ENCODE results near the gene TNRC6A. TPM values are rescaled to one million over a fixed set of nuclear protein-coding genes. Genes with fewer than 3 reads are reported as not detected.

The TNRC6A gene
- total and polyA plus RNA-seq, 2 experiments from 2014 or later: 12.5 to 13.1 TPM

DNA sequence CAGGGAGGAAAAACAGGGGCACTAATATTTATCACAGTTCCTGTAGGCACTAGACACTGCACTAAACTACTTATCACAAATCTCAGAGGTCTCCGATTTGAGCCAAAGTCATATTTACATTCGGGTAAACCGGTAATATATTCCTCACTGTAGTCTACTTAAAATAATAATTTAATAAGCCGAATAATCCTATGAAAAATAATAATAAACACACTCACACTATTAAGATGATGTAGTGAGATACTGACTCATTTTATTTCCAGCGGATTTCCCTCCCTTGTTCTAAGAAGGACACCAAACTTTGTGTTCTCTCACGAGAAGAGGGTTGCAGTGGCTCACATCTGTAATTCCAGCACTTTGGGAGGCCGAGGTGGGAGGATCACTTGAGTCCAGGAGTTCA, 36.6 kb upstream of the TNRC6A start:
- H3K79me2 ChIP-seq (ENCODE audit: insufficient read depth): no peaks in the 10 kb centered on the region
- no peak overlapping the region for H3K4me2 ChIP-seq (ENCODE audit: unreplicated experiment)
- no peaks in the 10 kb centered on the region for H3K9me2 ChIP-seq (ENCODE audit: insufficient read depth)
- TF ChIP-seq EZH2phosphoT487 (IDR thresholded peaks at IDR 0.05; ENCODE audit: insufficient read depth, low read depth) (no peak), EZH2 (IDR thresholded peaks at IDR 0.05; ENCODE audit: insufficient read depth, poor library complexity, severe bottlenecking) (no peak)
- no peaks in the 10 kb centered on the region for H4K20me1 ChIP-seq (ENCODE audit: insufficient read depth)
- H3K9me3 ChIP-seq (ENCODE audit: low read depth): no peaks in the 10 kb centered on the region
- H3K27ac ChIP-seq: no peak overlapping the region
- no peak for DNase-seq
- no peaks in the 10 kb centered on the region for H3K4me1 ChIP-seq (ENCODE audit: insufficient read depth)
- in situ Hi-C loops (cut with MboI): no loop called here
- no peaks in the 10 kb centered on the region for H3K36me3 ChIP-seq (ENCODE audit: low read depth)
- H3K4me3 ChIP-seq: no peak overlapping the region
- no peaks in the 10 kb centered on the region for H3F3A ChIP-seq (ENCODE audit: insufficient read depth)
- no peaks in the 10 kb centered on the region for H3K27me3 ChIP-seq (replicated peaks; ENCODE audit: insufficient read depth)
- H3K9ac ChIP-seq: no peak overlapping the region
- H2AFZ ChIP-seq: no peak overlapping the region
- WGBS, 2 experiments (ENCODE audit: low coverage in 1 of 2, low lambda C conversion rate in 2 of 2, missing lambda C conversion rate in 2 of 2): 76 to 79% methylated on average over 7 of the region's 7 CpGs

DNA sequence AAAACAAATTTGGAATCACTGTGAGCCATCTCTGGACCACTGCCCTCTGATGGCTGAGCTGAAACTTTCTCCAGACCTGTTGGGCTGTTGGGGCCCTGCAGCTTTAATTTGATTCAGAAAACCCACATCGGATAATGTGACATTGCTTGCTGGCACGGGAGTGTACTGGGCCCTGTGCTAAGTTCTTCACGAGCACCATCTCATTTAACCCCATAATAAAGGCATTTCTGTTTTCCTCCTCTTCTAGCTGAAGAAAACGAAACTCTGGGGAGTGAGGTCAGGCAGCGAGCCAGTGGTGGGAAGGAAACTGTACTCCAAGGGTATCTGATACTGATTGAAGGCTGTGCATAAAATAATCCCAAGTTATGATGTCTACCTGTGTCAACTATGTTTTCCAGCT, 34.5 kb upstream of the TNRC6A start:
- H3K9me3 ChIP-seq (ENCODE audit: low read depth): no peaks in the 10 kb centered on the region
- DNase-seq: no peak
- H3K4me1 ChIP-seq (ENCODE audit: insufficient read depth): no peaks in the 10 kb centered on the region
- no peak overlapping the region for H3K27ac ChIP-seq
- no peak overlapping the region for H2AFZ ChIP-seq
- TF ChIP-seq EZH2phosphoT487 (IDR thresholded peaks at IDR 0.05; ENCODE audit: insufficient read depth, low read depth) (no peak), EZH2 (IDR thresholded peaks at IDR 0.05; ENCODE audit: insufficient read depth, poor library complexity, severe bottlenecking) (no peak)
- 53 to 54% methylated on average over 5 of the region's 5 CpGs for WGBS, 2 experiments (ENCODE audit: low coverage in 1 of 2, low lambda C conversion rate in 2 of 2, missing lambda C conversion rate in 2 of 2)
- H3K9ac ChIP-seq: no peak overlapping the region
- H3K9me2 ChIP-seq (ENCODE audit: insufficient read depth): no peaks in the 10 kb centered on the region
- H3K4me2 ChIP-seq (ENCODE audit: unreplicated experiment): no peak overlapping the region
- no peak overlapping the region for H3K4me3 ChIP-seq
- H4K20me1 ChIP-seq (ENCODE audit: insufficient read depth): no peaks in the 10 kb centered on the region
- H3K36me3 ChIP-seq (ENCODE audit: low read depth): no peaks in the 10 kb centered on the region
- H3K27me3 ChIP-seq (replicated peaks; ENCODE audit: insufficient read depth): no peaks in the 10 kb centered on the region
- in situ Hi-C loops (cut with MboI): no loop called here
- no peaks in the 10 kb centered on the region for H3F3A ChIP-seq (ENCODE audit: insufficient read depth)
- H3K79me2 ChIP-seq (ENCODE audit: insufficient read depth): no peaks in the 10 kb centered on the region

DNA sequence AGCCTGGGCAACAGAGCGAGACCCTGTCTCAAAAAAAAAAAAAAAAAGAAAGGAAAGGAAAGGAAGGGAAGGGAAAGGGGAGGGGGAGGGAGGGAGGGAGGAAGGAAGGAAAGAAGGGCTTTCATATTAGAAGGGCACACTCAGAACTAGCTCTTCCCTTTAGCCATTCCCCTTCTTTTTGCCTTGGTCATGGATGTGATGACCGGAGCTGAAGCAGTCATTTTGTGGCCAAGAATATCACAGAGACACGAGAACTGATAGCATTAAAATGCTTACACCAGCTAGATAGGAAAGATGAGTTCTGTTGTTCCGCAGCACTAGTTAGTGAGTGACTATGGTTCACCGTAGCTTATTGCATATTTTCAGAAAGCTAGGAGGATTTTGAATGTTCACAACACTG, 32.8 kb upstream of the TNRC6A start:
- no peaks in the 10 kb centered on the region for H3K9me3 ChIP-seq (ENCODE audit: low read depth)
- no peaks in the 10 kb centered on the region for H4K20me1 ChIP-seq (ENCODE audit: insufficient read depth)
- H3K9me2 ChIP-seq (ENCODE audit: insufficient read depth): no peaks in the 10 kb centered on the region
- no peak overlapping the region for H3K4me3 ChIP-seq
- DNase-seq: no peak
- H3F3A ChIP-seq (ENCODE audit: insufficient read depth): peaks cover 6% of the 10 kb centered on the region
- TF ChIP-seq EZH2phosphoT487 (IDR thresholded peaks at IDR 0.05; ENCODE audit: insufficient read depth, low read depth): no peak
- no peak for TF ChIP-seq EZH2 (IDR thresholded peaks at IDR 0.05; ENCODE audit: insufficient read depth, poor library complexity, severe bottlenecking)
- in situ Hi-C loops (cut with MboI): no loop called here
- no peak overlapping the region for H3K27ac ChIP-seq
- H3K4me2 ChIP-seq (ENCODE audit: unreplicated experiment): no peak overlapping the region
- peaks cover 11% of the 10 kb centered on the region for H3K4me1 ChIP-seq (ENCODE audit: insufficient read depth)
- WGBS, 2 experiments (ENCODE audit: low coverage in 1 of 2, low lambda C conversion rate in 2 of 2, missing lambda C conversion rate in 2 of 2): 94 to 95% methylated on average over 5 of the region's 5 CpGs
- no peaks in the 10 kb centered on the region for H3K79me2 ChIP-seq (ENCODE audit: insufficient read depth)
- no peaks in the 10 kb centered on the region for H3K27me3 ChIP-seq (replicated peaks; ENCODE audit: insufficient read depth)
- no peaks in the 10 kb centered on the region for H3K36me3 ChIP-seq (ENCODE audit: low read depth)
- no peak overlapping the region for H2AFZ ChIP-seq
- H3K9ac ChIP-seq: no peak overlapping the region

DNA sequence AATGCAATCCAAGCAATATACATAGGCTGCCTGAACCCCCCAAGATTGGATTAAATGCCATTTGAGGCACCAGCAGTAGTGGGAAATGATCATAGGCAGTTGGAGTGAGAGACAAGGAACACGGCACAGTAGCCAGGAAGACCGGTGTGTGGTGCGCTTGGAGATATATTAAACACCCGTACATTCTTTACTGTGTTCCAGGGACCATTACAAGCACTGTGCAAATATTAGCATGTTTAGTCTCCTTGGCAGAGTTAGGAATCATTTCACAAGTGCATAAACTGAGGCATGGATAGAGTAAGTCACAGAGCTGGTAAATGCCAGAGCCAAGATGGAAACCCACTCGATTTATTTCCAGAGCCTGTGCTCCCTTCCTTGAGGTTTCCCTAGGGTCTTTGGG, 31.1 kb upstream of the TNRC6A start:
- H4K20me1 ChIP-seq (ENCODE audit: insufficient read depth): no peaks in the 10 kb centered on the region
- no peaks in the 10 kb centered on the region for H3K9me2 ChIP-seq (ENCODE audit: insufficient read depth)
- peaks cover 20% of the 10 kb centered on the region for H3K4me1 ChIP-seq (ENCODE audit: insufficient read depth)
- H3F3A ChIP-seq (ENCODE audit: insufficient read depth): peaks cover 16% of the 10 kb centered on the region
- no peak overlapping the region for H3K9ac ChIP-seq
- H3K4me2 ChIP-seq (ENCODE audit: unreplicated experiment): no peak overlapping the region
- H3K4me3 ChIP-seq: no peak overlapping the region
- H3K27ac ChIP-seq: no peak overlapping the region
- H3K36me3 ChIP-seq (ENCODE audit: low read depth): no peaks in the 10 kb centered on the region
- no peaks in the 10 kb centered on the region for H3K79me2 ChIP-seq (ENCODE audit: insufficient read depth)
- H3K9me3 ChIP-seq (ENCODE audit: low read depth): no peaks in the 10 kb centered on the region
- H2AFZ ChIP-seq: no peak overlapping the region
- WGBS, 2 experiments (ENCODE audit: low coverage in 1 of 2, low lambda C conversion rate in 2 of 2, missing lambda C conversion rate in 2 of 2): 98 to 100% methylated on average over 5 of the region's 5 CpGs
- TF ChIP-seq EZH2 (IDR thresholded peaks at IDR 0.05; ENCODE audit: insufficient read depth, poor library complexity, severe bottlenecking): no peak
- TF ChIP-seq EZH2phosphoT487 (IDR thresholded peaks at IDR 0.05; ENCODE audit: insufficient read depth, low read depth): no peak
- no peaks in the 10 kb centered on the region for H3K27me3 ChIP-seq (replicated peaks; ENCODE audit: insufficient read depth)
- in situ Hi-C loops (cut with MboI): no loop called here
- no peak for DNase-seq

DNA sequence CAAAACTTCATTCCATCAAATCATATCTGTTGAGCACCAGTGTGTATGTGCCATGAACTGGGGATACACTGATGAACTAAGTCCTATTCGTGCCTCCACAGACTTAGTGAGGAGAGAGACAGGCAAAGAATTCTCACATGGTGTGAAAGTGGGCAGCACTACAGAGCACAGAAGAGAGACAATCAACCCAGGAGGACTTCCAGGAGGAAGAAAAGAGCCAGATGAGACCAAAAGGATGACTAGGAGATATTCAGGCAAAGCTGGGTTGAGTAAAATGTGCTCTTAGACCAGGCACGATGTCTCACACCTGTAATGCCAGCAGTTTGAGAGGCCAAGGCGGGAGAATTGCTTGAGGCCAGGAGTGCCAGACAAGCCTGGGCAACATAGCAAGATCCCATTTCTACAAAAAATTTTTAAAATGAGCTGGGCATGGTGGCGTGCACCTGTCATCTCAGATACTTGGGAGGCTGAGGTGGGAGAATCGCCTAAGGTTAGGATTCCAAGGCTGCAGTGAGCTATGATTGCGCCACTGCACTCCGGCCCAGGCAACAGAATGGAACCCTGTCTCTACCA, 30.2 kb upstream of the TNRC6A start:
- Histone ChIP-seq H4K20me1 (ENCODE audit: insufficient read depth) (no peaks in the 10 kb centered on the region), H2AFZ (no peak overlapping the region), H3K4me1 (ENCODE audit: insufficient read depth) (peaks cover 20% of the 10 kb centered on the region), H3K27ac (no peak overlapping the region), H3K27me3 (replicated peaks; ENCODE audit: insufficient read depth) (no peaks in the 10 kb centered on the region), H3K4me2 (ENCODE audit: unreplicated experiment) (no peak overlapping the region), H3K4me3 (no peak overlapping the region), H3K9me2 (ENCODE audit: insufficient read depth) (no peaks in the 10 kb centered on the region), H3F3A (ENCODE audit: insufficient read depth) (peaks cover 16% of the 10 kb centered on the region), H3K9ac (no peak overlapping the region), H3K36me3 (ENCODE audit: low read depth) (no peaks in the 10 kb centered on the region), H3K79me2 (ENCODE audit: insufficient read depth) (no peaks in the 10 kb centered on the region), H3K9me3 (ENCODE audit: low read depth) (no peaks in the 10 kb centered on the region)
- in situ Hi-C loops (cut with MboI): no loop called here
- no peak for DNase-seq
- 91 to 93% methylated on average over 7 of the region's 7 CpGs for WGBS, 2 experiments (ENCODE audit: low coverage in 1 of 2, low lambda C conversion rate in 2 of 2, missing lambda C conversion rate in 2 of 2)
- no peak for TF ChIP-seq EZH2 (IDR thresholded peaks at IDR 0.05; ENCODE audit: insufficient read depth, poor library complexity, severe bottlenecking)
- no peak for TF ChIP-seq EZH2phosphoT487 (IDR thresholded peaks at IDR 0.05; ENCODE audit: insufficient read depth, low read depth)
